Activated T-cell treated with anti-CD3 and anti-CD28 coated beads for 24 hours (primary cell): ENCODE results near the gene RASA4.
"Not testable (repeated sequence)": the region's sequence is repeated elsewhere in the genome, so short reads cannot be mapped to it uniquely, and the experiment has no call there.

Source experiments
- DNase-seq: peaks from one replicate; pipeline ENCODE4 v3.0.0-alpha.2; 2020; ENCODE audit warnings: low read depth

Gene RASA4

GRCh38 chr7:102542771-102543170 is 73.8 kb downstream of the RASA4 start:
- DNase-seq = not testable (repeated sequence)

GRCh38 chr7:102542083-102542482 is 74.5 kb downstream of the RASA4 start:
- DNase-seq = not testable (repeated sequence)

- not testable (repeated sequence) for DNase-seq
These were observed 76.0 kb downstream of the RASA4 start for GRCh38 chr7:102540604-102541003.

GRCh38 chr7:102535062-102535615 is 81.4 kb downstream of the RASA4 start:
- not testable (repeated sequence) for DNase-seq

GRCh38 chr7:102532127-102532526 is 84.4 kb downstream of the RASA4 start:
- DNase-seq = not testable (repeated sequence)

- not testable (repeated sequence) for DNase-seq
These were observed 85.0 kb downstream of the RASA4 start for GRCh38 chr7:102531583-102531982.

GRCh38 chr7:102527822-102528793 is 88.4 kb downstream of the RASA4 start:
- DNase-seq = not testable (repeated sequence)

- DNase-seq = not testable (repeated sequence)
These were observed 89.4 kb downstream of the RASA4 start for GRCh38 chr7:102527182-102527581.

- DNase-seq = not testable (repeated sequence)
These were observed 91.8 kb downstream of the RASA4 start for GRCh38 chr7:102524803-102525202.
